HCEC 1CT (cell line): Measurements from ENCODE around the gene NUBP2.
A peak's percentile ranks its signal among the peaks of the same experiment; 100 is the strongest.
"Not testable (repeated sequence)": the region's sequence is repeated elsewhere in the genome, so short reads cannot be mapped to it uniquely, and the experiment has no call there.

Source experiments
- DNase-seq: peaks from one replicate; pipeline ENCODE4 v3.0.0-alpha.2; 2017

The NUBP2 gene

DNA sequence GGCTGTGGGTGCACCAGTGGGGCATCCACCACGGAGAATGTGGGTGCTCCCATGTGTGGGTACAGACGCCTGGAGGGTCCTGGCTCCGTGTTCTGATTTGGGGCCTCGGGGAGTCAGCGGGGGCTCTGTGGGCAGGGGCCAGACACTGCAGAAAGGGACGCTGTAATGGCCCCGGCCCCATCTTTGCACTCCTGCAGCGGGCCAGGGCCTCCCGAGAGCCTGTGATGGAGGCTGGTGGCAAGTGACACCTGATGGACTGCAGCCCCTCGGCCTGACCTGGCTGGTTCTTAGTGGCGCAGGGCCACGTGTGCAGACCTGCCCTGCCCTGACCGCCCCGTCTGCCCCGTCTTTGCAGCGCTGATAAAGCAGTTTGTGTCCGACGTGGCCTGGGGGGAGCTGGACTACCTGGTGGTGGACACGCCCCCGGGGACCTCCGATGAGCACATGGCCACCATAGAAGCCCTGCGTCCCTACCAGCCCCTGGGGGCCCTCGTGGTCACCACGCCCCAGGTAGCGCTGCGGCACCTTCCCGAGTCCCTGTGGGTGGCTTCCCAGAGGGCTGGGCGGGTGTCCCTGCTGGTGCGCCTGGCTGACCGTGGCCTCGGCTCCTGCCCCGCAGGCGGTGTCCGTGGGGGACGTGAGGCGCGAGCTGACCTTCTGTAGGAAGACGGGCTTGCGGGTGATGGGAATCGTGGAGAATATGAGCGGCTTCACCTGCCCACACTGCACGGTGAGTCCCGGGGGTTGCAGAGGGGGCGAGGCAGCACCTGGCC is 4.7 kb downstream of the NUBP2 start:
- no peak for DNase-seq

DNA sequence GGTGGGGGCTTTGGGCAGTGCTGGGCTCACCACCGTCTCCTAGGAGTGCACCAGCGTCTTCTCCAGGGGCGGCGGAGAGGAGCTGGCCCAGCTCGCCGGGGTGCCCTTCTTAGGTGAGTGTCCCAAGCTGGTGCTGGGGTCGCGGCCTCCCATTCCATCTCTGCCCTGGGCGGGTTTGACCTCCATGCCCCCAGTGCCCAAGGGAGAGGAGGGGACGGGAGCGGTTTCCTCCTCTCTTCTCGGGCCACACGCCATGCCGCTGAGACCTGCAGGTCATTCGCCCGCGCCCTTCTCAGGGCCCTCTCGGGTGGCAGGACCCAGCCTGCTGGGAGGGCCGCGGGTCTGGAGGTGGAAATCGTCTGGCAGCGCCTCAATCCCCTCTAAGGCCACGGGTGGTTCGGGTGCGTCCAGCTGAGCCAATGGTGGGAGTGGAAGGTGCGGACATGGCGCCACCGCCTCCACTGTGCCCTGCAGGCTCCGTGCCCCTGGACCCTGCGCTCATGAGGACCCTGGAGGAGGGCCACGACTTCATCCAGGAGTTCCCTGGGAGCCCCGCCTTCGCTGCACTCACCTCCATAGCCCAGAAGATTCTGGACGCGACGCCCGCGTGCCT is 5.4 kb downstream of the NUBP2 start:
- no peak for DNase-seq

DNA sequence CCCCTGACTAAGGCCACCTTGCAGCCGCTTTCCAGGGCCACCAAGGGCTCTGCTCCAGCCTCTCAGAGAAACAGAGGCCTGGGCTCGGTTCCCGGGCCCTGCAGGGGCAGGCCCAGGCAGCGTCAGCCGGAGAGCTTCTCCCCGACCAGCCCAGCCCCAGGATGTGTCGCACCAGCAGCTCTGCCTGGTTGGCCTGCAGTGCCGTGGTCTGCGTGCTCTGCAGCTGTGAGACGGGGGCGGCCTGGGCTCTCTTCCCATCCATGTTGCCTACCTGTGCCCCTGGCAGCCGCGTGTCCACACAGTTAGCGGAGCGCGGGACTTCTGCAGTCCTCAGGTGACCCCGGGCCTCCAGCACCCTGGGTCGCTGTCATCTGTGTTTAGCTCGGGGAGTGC is 5.9 kb downstream of the NUBP2 start:
- no peak for DNase-seq

DNA sequence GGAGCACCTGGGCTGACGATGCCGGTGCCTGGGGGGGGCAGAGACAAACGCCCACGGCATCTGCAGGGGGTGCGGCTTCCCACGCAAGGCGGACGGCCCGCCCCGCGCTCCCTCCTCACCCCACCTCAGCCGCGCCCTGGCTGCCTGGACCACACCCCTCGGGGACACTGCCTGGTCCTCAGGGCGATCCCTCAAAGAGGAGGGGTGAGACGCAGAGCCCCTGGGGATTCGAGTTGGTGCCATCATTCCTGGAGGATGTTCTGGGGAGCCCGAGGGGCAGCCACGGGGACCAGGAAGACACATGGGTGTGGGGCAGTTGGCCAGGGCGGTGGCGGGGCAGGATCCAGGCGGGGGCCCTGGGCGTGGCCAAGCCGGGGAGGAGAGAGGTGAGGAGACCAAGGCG is 6.9 kb downstream of the NUBP2 start:
- no peak for DNase-seq

DNA sequence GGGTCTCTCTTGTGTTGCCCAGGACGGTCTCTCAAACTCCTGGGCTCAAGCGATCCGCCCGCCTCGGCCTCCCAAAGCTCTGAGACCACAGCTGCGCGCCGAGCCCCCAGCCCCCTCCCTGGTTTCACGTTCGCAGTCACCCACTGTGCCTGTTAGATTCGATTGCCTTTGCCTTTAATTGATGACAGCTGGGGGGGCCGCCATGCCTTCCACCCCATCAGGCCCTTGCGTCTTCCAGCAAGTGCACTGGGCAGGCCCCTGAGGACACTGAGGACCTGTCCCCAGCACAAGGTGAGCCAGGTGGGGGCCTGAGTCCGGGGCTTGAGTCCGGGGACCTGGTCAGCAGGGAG is 7.5 kb downstream of the NUBP2 start:
- DNase-seq = no peak

DNA sequence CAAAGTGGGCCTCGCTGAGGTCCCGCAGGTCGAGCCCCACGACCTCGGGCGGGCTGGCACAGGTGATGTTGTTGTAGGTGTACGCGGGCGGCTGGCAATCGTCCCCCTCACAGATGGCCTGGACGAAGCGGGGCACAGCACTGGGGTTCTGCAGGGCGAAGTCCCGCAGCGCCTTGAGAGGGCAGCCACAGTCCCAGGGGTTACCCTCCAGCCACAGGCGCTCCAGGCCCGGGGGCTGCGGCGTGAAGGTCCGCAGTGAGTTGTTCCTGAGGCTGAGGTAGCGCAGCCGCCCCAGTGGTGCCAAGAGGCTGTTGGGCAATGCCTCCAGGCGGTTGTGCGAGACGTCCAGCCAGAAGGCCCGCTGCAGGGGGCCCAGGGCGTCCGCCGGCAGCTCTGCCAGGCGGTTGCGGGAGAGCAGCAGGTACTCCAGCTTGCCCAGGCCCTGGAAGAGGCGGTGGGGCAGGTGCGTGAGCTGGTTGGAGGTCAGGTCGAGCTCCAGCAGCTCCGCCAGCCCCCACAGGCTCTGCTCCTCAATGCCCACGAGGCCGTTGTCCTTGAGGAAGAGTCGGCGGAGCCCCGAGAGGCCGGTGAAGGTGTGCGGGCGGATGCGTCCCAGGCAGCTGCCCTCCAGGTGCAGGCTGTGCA is 8.0 kb downstream of the NUBP2 start:
- DNase-seq = no peak

DNA sequence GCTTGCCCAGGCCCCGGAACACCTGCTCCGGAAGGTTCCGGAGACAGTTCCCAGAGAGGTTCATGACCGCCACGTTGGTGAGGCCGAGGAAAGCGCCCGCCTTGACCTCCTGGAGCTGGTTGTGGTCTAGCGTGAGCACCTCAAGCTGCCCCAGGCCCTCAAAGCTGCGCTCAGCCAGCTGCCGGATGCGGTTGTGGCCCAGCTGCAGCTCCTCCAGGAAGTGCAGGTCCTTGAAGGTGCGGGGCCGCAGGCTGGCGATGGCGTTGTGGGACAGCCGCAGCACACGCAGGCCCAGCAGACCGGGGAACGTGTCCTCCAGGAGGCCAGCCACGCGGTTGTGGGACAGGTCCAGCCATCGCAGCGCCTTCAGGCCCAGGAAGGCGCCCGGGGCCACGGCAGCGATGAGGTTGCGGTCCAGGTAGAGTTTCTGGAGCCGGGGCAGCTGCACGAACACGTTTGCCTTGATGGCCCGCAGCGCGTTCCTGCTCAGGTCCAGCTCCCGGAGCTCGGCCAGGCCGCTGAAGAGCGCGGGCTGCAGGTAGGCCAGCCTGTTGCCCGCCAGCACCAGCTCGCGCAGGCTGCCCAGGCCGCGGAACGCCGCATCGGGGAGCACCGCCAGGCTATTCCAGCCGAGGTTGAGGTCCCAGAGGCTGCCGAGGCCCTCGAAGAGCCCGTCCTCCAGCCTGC is 8.6 kb downstream of the NUBP2 start:
- DNase-seq = no peak

DNA sequence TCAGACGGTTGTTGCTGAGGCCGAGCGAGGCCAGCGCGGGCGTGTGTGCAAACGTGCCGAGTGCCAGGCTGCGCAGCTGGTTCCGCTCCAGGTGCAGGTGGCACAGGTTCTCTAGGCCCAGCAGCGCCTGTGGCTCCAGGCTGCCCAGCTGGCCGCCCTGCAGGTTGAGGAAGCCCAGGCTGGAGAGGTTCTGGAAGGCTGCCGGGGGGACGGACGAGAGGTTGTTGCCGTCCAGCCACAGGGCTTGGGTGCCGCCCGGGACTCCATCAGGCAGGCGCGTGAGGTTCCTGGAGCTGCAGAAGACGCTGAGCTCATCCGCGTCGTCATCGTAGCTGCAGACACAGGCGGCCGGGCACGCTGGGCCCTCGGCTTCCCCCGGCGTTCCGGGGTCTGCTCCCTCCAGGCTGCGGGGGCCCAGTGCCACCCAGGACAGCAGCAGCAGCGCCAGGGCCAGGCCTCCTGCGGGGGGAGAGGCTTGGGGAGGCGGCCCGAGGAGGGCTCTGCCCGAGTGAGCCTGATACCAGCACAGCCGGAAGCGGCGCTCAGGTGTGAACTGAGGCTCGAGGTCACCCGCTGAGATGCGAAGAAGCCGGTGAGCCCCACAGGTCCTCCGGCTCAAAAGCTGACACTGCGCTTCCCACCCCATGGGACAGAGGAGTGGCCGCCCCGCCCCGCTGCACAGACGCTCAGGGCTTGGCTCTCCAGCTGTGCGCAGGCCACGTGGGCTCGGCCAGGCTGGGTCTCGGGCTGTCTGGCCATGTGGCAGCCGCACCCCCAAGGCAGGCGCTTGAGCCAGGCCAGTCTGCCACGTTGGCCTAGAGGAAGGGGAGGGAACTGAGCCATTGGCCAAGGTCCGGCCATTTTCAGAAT is 9.4 kb downstream of the NUBP2 start:
- DNase-seq = no peak

DNA sequence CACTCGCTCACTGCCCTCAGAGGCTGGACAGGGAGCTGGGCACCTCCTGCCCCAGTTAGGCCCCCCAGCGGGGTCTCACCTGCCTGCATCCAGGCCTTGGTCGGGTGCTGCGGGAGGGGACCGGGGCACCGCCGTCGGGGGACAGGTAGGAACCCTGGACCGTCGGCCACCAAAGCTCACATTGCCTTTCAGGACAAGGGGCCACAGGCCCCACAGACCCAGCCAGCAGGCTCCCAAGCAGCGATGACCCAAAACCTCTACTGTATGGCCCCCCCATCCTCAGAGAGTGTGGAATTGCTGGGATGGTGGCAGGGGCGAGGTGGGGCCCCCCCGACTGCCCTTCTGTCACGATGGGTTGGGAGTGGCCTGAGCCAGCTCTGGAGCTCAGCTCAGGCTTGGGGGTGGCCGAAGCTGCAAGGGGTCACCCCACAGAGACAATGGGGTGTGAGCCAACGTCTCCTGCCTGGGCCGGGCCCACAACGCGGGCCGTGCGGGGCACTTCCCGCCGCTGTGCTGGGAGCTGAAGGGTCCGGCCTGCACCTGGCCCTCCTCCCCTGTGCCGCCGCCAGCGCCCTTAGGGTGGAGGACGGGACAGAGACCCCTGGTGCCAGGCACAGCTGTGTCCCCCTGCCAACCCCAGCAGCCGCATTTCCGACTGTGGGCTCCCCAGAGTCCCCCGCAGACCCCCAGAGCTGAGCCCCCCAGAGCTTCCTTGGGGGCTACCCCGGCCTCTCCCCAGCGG is 10.2 kb downstream of the NUBP2 start:
- no peak for DNase-seq

DNA sequence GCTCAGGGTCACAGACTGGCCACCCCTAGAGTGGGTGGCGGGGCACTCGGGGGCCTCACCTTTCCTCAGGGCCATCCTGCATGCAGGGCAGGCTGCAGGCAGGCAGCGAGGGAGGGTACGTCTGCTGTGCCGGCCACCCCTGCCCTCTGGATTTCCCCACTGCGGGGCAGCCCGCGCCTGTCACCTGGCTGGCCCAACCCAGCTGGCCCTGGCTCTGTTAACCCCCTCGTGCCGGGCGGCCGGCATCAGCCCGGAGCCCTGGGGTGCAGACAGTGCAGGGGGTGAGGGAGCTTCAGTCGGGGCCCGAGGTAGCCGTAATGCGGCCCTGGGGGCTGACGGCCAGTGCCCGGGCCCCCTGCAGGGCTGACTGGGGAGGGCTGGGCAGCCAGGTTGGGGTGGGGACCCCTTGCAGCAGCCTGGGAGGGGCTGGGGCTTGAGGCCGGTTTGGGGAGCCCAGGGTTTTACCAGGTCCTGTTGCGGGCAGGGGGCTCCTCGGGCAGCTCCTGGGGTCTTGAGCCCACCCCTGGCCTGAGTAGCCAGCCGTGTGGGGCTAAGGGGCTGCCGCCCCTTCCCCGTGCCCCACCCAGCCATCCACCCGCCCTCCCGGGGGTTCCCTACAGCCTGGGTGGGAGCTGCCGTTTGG is 10.9 kb downstream of the NUBP2 start, which contains the start of gene IGFALS:
Gene IGFALS, minus strand, starts transcription at position 128 of the 643 bp plus-strand sequence. Its CDS starts 53 bp downstream, at position 75.
- no peak for DNase-seq

DNA sequence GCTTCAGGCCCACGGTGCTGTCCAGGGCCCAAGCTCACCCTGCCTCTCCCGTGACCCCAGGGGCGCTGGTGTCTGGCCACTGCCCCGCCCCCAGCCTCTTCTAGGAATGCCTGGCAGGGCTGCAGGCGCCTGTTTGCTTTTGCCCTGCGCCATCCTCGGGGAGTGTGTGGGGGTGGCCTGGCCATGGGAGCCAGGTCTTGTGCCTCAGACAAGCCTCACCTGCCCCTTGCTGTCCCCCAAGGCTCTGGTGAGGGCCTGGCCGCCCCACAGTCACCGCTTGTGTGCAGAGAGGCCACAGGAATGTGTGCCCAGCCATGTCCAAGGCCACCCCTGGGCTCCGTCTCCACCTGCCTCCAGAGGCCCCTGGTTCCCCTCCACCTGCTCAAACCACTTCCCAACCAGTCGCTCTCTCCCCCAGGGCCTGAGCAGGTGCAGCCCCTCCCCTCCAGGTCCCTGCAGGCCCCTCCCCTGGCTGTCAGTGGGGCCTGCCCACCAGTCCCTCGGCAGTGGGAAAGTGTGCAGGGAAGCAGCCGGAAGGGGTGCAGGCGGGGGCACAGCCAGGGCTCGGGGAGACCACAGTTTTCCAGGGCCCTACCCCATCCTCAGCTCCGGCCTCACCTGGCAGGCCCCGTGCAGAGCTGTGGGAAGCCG is 11.6 kb downstream of the NUBP2 start:
- no peak for DNase-seq

DNA sequence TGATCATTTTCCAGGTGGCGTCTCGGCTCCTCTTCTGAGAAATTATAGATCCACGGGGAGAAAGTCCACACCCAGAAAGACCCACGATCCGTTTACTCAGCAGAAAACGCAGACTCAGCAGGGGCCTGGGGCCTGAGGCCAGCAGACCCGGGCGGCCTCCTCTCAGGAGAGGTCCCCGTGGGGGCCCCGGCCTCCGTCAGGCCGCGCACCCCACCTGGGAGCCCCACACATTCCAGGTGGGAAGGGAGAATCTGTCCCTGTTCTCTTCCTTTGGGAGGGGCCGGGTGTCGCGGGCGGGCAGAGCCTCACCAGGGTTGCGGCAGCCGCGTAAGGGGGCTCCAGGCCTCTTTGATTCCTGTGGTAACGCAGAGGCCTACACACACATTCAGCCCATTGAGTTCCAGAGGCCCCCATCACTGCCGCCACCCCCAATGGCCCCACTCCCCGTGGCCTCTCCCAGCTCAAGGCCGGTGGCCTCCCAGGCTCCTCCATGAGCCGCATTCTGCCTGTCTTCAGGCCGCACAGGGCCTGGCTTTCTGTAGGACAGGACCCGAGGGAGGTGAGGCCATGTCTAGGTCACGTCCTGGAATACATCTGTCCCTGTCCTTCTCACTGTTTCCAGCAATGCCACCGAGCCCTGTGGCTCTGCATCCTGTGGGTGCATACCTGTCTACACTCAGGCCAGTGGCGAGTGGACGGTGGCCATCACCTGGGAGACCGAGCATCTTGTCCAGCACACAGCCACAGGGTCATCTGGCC is 12.3 kb downstream of the NUBP2 start:
- no peak for DNase-seq

DNA sequence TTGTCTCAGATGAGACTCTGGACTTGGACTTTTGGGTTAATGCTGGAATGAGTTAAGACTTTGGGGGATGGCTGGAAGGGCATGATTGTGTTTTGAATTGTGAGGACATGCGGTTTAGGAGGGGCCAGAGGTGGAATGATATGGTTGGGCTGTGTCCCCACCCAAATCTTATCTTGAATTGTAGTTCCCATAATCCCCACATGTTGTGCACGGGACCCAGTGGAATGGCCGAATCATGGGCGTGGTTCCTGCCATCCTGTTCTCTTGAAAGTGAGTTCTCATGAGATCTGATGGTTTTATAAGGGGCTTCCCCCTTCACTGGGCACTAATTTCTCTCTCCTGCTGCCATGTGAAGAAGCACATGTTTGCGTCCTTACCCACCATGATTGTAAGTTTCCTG is 16.5 kb downstream of the NUBP2 start:
- not testable (repeated sequence) for DNase-seq

DNA sequence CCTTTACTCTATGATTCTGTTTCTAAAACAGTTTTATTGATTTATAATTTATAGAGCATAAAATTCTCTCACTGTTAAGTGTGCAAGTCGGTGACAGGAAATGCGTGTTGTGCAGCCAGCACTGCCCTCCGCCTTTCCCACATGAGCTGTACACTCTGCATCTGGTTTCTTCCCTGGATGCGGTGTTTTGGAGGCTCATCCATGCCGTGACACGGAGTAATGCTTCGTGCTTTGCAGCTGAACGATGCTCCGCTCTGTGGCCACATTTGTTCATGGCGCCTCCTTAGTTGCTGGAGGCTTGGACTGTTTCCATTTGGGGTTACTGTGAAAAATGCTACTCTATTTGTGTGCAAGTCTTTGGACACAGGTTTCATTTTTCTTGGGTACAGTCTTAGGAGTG is 17.9 kb downstream of the NUBP2 start:
- DNase-seq = no peak

DNA sequence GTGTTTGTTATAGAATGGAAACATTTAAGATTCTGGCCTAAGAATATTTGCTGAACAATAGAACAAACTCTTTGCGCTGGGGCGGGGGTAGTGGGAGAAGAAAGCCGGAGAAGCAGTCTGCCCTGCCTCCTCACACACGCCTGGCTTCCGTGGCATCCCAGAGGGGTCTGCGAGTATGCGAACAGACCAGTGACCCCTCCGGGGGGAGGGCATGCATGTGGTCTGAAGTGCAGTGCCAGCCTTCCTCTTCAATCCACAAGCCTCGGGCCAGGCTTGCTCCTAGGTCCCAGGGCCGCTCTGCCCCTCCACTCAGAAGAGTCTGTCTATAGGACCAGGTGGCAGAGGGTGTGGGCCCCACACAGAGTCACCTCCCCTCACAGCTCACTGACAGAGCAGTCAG is 24.9 kb downstream of the NUBP2 start:
- no peak for DNase-seq

DNA sequence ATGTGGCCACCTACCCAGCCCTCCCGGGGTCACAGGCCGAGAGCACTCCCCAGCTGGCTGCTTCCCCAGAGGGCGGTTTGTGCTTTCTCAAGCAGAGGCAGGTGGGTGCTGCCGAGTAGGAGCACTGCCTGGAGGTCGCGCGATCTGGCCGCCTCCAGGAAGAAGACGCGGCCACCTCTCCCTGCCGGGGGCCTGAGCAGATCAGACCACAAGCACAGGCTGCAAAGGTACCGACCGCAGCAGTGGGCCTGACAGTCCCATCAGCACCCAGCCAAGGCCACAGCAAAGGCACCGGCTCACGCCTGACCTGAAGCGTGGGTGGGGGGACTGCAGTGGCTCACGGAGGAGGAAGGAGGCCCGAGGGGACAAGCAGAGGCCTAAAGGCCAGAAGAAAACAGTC is 25.9 kb downstream of the NUBP2 start:
- DNase-seq = no peak

DNA sequence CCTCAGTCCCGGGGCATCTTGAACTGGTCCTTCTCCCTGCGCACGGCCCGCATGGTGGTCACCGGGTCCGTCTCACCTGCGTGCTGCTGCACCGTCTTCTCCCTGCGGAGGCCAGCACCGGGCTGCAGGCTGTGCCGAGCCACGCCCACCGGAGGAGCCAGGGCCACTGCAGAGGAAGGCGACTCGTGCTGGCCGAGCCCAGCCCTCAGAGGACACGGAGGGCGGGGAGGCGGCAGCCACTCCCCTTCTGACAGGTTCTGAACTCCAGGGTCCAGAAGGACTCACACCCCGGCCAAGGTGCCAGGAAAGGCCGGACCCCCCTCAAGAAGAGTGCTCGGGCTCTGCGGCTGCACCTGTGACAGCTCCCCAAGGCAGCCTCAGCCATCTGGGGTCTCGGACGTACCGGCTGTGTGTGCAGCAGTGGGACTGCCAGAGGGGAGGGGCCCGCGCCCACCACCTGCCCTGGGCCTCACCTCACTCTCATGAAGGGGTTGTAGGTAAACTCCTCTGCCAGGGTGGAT is 26.6 kb downstream of the NUBP2 start:
- no peak for DNase-seq

DNA sequence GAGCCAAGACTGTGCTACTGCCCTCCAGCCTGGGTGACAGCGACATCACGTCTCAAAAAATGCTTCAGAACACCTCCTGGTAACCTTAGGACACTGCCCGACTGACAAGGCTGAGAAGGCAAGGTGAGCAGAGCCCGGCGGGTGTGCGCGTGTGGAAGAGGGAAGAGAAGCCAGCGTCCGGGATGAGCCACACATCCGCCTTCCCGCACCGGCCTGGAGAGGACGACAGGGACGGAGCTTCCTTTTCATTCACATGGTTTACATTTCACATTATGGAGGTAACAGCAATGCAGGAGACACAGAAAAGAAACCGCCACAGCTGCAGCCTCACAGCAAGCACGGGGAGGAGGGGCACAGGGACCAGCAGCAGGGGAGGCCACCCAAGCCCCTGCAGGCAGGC is 27.3 kb downstream of the NUBP2 start:
- no peak for DNase-seq

DNA sequence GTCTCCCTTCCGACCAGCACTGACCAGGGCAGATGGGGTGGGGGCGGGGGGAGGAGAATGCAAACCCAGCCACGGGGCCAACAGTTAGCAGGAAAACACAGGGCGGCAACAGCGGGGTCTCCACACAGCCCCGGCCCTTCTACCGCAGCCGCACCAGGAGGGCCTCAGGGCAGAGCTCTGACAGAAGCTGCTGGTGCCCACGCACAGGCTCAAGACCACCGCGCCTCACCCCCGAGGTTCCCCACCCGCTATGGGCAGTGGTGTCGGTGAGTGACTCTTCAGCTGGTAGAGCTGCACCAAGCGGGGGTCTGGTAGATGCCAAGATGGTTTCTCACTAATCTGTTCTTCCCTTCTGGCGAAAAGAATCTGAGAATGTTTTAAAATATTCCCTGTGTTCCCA is 27.8 kb downstream of the NUBP2 start:
- DNase-seq = no peak

DNA sequence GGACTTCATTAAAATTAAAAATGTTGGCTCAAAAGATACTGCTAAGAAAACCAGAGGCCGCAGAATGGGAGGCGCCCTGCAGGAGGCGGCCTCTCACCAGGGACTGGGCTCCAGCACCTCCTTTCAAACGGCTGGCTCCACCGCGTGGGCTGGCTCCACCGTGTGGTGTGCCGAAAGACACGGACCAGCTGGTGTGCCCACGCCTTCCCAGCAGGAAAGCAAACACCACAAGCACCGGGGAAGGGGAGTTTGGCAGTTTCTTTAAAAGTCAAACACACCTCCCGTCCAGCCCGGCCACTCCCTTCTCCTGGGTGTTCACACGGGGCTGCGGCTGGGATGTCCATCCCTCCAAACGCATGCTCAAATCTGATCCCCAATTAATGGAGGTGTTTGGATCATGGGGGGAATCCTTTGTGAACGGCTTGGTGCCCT is 30.0 kb downstream of the NUBP2 start:
- peak; percentile 63 for DNase-seq
